Peyer's patch (tissue), 4 donors: Measurements from ENCODE around the gene ITLN1.

Experiments used
- POLR2A ChIP-seq, 2 donors: fragments of 450-650 bp; IDR thresholded peaks; one replicate each; pipeline ENCODE4 v1.5.1; 2017; ENCODE audit warnings: antibody characterized with exemption in 2 of 2, mild to moderate bottlenecking in 2 of 2, moderate library complexity in 2 of 2
- TF ChIP-seq, protein P1 (sequence below), 6 experiments: fragments of 450-650 bp in 4 of 6; fragments of 200-600 bp in 2 of 6; sonication (generic) in 1 of 6; IDR thresholded peaks; one replicate each; pipeline ENCODE4 v1.5.1; 2017 to 2019; ENCODE audit warnings: antibody characterized with exemption in 6 of 6, mild to moderate bottlenecking in 3 of 6, moderate library complexity in 1 of 6

GRCh38 chr1:160888926-160889325, 3.9 kb upstream of the ITLN1 start:
- TF ChIP-seq, protein P1, sequence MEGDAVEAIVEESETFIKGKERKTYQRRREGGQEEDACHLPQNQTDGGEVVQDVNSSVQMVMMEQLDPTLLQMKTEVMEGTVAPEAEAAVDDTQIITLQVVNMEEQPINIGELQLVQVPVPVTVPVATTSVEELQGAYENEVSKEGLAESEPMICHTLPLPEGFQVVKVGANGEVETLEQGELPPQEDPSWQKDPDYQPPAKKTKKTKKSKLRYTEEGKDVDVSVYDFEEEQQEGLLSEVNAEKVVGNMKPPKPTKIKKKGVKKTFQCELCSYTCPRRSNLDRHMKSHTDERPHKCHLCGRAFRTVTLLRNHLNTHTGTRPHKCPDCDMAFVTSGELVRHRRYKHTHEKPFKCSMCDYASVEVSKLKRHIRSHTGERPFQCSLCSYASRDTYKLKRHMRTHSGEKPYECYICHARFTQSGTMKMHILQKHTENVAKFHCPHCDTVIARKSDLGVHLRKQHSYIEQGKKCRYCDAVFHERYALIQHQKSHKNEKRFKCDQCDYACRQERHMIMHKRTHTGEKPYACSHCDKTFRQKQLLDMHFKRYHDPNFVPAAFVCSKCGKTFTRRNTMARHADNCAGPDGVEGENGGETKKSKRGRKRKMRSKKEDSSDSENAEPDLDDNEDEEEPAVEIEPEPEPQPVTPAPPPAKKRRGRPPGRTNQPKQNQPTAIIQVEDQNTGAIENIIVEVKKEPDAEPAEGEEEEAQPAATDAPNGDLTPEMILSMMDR (IDR thresholded peaks at IDR 0.05) = no peak
- TF ChIP-seq POLR2A (IDR thresholded peaks at IDR 0.05) = no peak
